CD4-positive, alpha-beta T cell treated with Interferon alpha-2 for 1 hour (primary cell): ENCODE measurements around the gene MOK.
"Not testable (repeated sequence)": the region's sequence is repeated elsewhere in the genome, so short reads cannot be mapped to it uniquely, and the experiment has no call there.

Source experiments
- DNase-seq, 2 donors: peaks; one replicate each; pipeline ENCODE4 v3.0.0-alpha.2; 2020 to 2022

The MOK gene

GRCh38 chr14:102304611-102305506 lies at the start of gene MOK:
TSS of gene MOK (minus strand) at chr14:102305164. CDS start at chr14:102304968, 196 bp downstream.
- DNase-seq: peak; percentile 97 to 98

- DNase-seq: no peak
These were observed 48.2 kb upstream of the MOK start for GRCh38 chr14:102353126-102353619.

GRCh38 chr14:102352213-102352612 lies 47.2 kb upstream of the MOK start:
- no peak for DNase-seq

GRCh38 chr14:102351593-102351992 lies 46.6 kb upstream of the MOK start:
- DNase-seq: not testable (repeated sequence)

- DNase-seq: no peak
These were observed 46.1 kb upstream of the MOK start for GRCh38 chr14:102351023-102351422.

GRCh38 chr14:102348376-102348775 lies 43.4 kb upstream of the MOK start:
- no peak for DNase-seq

- DNase-seq: no peak
These were observed 41.7 kb upstream of the MOK start for GRCh38 chr14:102346645-102347044.

- no peak for DNase-seq
These were observed 40.3 kb upstream of the MOK start for GRCh38 chr14:102345232-102345631.

GRCh38 chr14:102344485-102344884 lies 39.5 kb upstream of the MOK start:
- no peak for DNase-seq

- no peak for DNase-seq
These were observed 39.1 kb upstream of the MOK start for GRCh38 chr14:102344084-102344483.

GRCh38 chr14:102342238-102342637 lies 37.3 kb upstream of the MOK start:
- DNase-seq: no peak

- DNase-seq: no peak
These were observed 36.6 kb upstream of the MOK start for GRCh38 chr14:102341566-102341965.

- DNase-seq: no peak
These were observed 33.8 kb upstream of the MOK start for GRCh38 chr14:102338724-102339123.

GRCh38 chr14:102335163-102335562 lies 30.2 kb upstream of the MOK start:
- DNase-seq: no peak

- no peak for DNase-seq
These were observed 29.1 kb upstream of the MOK start for GRCh38 chr14:102333795-102334705.

GRCh38 chr14:102333390-102333789 lies 28.4 kb upstream of the MOK start:
- no peak for DNase-seq

GRCh38 chr14:102330806-102331205 lies 25.8 kb upstream of the MOK start:
- DNase-seq: no peak

GRCh38 chr14:102329381-102329780 lies 24.4 kb upstream of the MOK start:
- DNase-seq: not testable (repeated sequence)

- DNase-seq: no peak
These were observed 21.6 kb upstream of the MOK start for GRCh38 chr14:102326583-102326982.

- DNase-seq: no peak
These were observed 20.9 kb upstream of the MOK start for GRCh38 chr14:102325791-102326345.

GRCh38 chr14:102323102-102323501 lies 18.1 kb upstream of the MOK start:
- DNase-seq: peak; percentile 36 to 40

GRCh38 chr14:102321456-102322422 lies 16.8 kb upstream of the MOK start:
- no peak for DNase-seq
